ENCODE measurements around the gene TSFM.

- TF ChIP-seq CTCF (conservative IDR thresholded peaks at IDR 0.05 in 1 of 2, IDR thresholded peaks at IDR 0.05 in 1 of 2; ENCODE audit: low read depth in 1 of 2, low read length in 2 of 2) (no peak), EZH2 (IDR thresholded peaks at IDR 0.05; ENCODE audit: low read length, missing control alignments) (no peak)
Measured at GRCh38 chr12:57755194-57755453, 27.5 kb upstream of the TSFM start.

Data from fibroblast of lung (primary cell).